GM19452 (cell line): Measurements from ENCODE around the gene ASRGL1.

Experiments
- ATAC-seq: cut with Tn5 transposase; IDR thresholded peaks from one replicate; pipeline ENCODE4 v1.9.1; 2021; ENCODE audit not compliant: unreplicated experiment

The ASRGL1 gene

DNA sequence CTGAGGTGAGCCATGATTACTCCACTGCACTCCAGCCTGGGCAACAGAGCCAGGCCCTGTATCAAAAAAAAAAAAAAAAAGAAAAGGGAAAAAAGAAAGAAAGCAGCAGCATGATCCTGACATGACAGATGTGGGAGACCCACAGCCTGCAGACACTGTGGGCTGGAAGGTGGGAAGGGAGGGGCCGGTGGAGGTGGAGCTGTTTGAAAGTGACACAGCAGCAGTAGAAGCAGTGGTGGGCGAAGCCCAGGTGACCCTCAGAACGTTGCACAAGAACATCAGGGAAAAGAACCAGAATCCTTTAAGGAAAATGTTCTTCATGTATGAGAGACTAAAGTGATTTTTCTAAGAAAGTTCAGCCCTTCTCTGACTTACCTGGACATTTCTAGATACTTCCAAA lies 55.3 kb downstream of the ASRGL1 start:
- no peak for ATAC-seq

DNA sequence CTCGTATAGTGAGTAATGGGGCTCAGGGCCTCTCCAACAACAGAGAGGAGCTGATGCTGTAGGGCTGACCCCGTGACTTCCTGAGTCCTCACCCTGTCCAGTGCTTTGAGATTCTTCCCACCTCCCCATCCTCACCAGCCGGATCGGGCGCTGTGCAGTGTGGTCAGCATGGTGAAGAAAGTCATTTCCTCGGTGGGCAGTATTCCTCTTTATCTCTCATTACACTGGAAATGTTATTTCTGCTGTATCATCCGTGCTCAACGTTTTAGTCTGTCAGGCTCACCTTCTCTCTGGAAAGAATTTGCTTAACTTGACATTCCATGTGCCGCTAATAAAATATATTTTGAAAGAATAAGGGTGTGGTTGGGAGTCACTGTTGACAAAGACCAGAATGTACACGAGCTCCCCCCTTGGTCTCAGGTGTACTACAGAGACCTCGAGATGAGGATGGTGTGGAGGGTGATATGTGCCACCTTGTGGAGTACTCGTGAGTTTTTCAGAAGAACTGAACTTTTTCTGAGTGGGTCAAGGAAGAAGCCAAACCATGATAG lies 55.9 kb downstream of the ASRGL1 start:
- no peak for ATAC-seq

DNA sequence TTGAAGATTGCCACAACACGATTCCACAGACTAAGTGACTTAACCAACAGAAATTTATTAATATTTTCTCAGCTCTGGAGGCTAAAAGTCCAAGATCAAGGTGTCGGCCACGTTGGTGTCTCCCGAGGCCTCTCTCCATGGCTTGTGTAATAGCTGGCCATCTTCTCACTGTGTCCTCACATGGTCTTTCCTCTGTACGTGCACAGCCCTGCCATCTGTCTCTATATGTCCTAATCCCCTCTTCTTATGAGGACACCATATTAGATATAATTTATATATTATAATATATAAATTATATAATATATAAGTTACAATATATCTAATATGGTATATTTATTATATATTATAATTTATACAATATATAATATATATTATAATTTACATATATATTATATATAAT lies 56.5 kb downstream of the ASRGL1 start:
- ATAC-seq = no peak

DNA sequence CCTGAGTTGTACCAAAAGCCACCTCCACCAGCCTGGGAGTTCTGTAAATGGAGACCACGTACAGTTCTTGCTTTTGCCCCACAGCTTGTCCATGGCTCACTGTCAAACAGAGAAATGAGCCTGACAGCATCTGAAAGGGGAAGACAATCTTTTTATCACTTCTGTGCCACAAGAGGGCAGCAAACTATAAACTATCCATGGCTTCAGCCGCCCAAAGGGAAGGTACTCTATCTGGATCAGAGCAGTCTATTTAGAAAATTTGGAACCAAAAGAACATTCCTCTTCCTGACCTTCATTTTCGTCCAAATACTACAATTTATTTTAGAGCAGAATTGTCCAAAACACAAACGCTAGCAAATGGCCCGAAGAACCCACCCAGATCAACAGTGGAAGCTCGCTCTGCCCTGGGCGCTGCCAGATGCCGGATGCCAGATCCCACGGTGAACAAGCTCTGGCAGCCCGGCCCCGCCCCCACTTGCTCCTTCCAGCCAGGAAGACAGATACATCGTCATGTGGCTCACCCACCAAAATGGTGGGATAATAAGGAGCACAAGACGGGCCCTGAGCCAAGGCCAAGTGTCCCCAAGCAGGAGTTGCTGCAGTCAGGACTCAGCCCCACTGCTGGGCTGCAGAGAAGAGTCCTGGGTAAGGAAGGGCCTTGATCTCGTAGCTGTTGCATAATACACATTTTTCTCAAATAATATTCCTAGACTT lies 57.7 kb downstream of the ASRGL1 start:
- no peak for ATAC-seq

DNA sequence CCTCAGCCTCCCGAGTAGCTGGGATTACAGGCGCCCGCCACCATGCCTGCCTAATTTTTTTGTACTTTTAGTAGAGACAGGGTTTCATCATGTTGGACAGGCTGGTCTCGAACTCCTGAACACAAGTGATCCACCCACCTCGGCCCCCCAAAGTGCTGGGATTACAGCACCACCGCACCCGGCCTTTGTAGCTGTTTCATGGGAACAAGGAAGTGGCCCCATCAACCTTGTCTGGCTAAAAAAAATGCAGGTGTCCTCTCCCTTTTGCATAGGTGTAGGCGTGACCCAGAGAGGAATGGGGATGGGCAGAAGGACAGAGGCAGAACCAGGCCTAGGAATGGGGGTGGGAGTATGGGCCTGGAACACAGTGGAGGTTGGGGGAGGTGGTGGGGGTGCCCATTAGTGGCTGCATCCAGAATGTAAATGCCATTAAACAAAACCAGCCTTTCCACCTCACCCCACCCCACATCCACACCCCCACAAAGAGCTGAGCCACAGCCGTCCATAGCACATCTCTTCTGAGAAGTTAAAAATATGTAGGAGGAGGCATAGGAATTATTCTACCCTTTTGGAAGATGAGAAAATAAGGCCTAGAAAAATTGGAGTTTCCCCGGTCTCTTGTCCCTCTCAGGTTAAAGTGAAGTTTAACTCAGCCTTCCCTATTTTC lies 58.8 kb downstream of the ASRGL1 start:
- ATAC-seq = no peak

DNA sequence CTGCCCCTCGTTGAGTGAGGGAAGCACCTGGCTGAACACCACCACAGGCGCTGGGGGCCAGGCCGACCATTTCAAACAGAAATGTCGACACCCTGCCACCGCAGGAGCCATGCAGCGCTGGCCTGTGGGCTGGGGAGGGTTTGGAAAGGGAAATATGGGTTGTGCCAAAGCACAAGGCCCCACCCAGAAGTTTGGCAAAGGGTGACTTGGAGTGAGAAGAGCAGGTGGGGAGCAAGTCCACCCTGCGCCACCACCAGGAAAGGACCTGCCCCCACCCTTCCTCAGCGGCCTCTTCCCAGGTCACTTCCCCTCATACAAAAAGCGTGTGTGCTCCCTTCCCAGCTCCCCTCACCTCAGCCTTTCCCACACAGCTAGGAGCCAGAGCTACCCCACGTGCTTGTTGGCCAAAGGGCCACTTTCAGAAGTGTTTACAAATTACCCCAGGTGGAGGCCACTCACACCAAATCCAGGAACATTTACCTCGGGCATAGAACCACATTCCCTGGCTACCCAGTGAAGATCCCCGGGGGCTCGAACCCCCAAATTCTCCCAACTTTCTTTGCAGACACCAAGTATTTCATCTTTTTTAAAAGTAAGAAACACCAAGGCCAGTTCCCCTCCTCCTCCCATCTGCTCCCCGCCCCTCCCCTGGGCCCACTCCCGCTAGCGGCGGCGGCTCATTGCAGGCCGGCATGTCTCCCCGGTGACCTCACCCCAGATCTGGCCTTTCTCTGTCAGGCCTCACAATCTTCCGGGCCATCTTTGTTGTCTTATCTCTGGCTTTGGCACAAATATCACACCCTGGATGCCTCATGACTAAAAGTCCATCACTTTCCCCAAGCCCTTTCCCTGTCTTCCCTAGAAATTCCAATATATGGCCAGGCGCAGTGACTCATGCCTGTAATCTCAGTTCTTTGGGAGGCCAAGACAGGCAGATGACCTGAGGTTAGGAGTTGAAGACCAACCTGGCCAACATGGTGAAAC lies 61.1 kb downstream of the ASRGL1 start:
- no peak for ATAC-seq

GRCh38 chr11:62399172-62399877 lies 62.1 kb downstream of the ASRGL1 start:
- ATAC-seq = no peak

DNA sequence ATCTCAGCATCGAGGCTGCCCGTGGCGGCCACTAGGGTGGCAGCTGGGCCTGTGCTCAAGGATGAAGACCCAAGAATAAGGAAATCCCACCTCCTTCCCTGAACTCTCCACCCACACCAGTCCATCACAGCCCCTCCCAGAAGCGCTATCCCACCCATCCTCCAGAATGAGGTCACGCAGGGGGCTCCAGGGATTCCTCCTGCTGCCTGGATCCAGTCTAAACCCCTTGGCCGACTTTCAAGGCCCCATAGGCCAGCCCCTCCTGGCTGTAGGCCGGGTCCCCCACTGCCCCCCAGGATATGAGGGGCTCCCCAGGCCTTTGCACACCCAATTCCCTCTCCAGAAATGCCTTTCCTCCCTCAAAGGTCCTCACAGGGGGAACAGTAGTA lies 62.6 kb downstream of the ASRGL1 start:
- no peak for ATAC-seq

DNA sequence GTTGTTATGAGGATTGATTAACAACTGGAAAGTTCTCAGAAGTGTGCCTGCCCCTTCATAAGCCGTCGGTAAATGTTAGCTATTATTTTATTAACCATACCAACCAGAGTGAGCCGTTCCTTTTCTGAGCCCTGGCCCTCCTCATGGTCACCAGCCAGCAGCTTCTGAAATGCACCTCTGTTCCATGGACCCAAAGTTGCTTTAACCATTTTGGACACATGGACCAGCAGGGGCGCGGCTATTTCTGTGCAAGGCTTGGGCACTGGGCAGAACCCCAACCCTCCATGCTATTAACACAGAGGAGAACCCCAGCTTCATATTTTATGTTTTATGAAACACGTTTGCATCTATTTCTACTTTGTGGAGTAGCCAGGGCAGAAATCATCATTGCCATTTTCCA lies 63.0 kb downstream of the ASRGL1 start:
- ATAC-seq = no peak

GRCh38 chr11:62400760-62401159 lies 63.5 kb downstream of the ASRGL1 start:
- no peak for ATAC-seq

DNA sequence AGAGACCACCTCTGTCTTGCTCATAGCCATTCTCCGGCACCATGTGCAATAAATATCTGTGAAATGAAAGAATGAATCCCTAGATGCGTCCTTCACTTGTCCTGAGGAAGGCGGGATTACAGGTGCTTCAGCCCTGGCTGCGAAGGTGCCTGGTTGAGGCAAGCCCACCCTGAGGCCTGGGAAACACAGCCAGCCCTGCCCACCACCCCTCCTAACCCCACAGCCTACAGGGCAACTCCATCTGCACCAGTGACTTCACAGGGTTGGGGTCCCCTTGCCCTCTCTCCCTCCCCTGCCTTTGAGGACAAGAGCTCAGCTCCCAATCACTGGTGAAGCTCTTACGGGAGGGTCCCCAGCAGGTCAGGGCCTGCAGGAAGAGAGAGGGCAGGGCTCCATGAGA lies 64.1 kb downstream of the ASRGL1 start:
- no peak for ATAC-seq

DNA sequence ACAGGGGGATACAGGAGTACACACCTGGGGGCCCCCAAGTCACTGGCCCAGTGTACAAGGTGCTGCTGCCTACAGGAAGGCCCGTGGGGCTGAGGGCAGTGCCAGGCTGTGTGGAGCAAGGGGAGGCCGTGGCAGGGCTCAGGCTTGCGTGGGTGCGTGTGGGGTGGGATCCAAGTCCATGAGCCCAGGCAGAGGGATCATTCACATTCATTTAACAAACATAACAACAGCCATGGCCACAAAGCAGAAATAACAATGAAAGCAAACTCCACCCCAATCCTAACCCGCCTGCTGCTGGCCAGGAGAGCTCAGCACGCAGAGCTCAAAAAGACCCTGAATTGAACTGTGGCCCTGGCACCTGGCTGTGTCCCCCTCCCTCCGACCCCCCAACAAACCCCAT lies 64.6 kb downstream of the ASRGL1 start:
- ATAC-seq = no peak

GRCh38 chr11:62402226-62402959 lies 65.1 kb downstream of the ASRGL1 start:
- no peak for ATAC-seq

GRCh38 chr11:62402960-62403730 lies 65.9 kb downstream of the ASRGL1 start:
- no peak for ATAC-seq

DNA sequence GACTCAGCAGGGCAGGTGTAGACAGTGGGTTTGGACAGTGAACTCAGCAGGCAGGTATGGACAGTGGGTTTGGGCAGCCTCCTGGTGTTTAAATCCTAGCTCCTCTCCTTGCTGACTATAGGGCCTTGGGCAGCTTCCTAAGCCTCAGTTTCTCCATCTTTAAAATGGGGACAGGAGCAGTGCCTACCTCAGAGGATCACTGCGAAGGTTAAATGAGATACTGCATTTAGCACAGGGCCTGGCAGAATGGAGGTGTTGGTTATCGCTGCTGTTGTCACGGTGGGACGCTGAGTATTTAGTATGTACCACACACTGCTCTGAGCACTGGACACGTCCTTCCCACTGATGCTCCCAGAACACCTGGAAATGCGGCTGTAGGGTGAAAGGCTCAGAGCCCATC lies 67.2 kb downstream of the ASRGL1 start:
- ATAC-seq = no peak

GRCh38 chr11:62404901-62405300 lies 67.7 kb downstream of the ASRGL1 start:
- ATAC-seq = no peak

GRCh38 chr11:62406034-62406433 lies 68.8 kb downstream of the ASRGL1 start:
- no peak for ATAC-seq

DNA sequence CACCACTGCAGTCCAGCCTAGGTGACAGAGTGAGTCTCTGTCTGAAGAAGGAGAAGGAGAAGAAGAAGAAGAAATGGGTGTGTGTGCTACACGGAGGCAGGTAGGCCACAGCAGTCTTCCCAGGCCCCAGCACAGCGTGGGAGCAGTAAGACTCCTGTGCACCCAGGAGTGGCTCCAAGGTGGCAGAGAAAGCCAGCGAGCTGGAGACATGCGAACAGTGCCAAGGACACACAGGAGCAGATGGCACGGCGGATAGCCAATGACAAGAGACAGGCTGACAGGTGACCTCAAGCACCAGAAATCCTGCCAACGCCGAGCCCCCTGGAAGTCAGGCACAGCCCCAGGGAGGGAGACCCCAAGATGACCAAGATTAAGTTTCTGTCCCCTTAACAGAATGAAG lies 72.6 kb downstream of the ASRGL1 start:
- no peak for ATAC-seq

- no peak for ATAC-seq
These were observed 73.7 kb downstream of the ASRGL1 start for GRCh38 chr11:62410972-62411371.
